Hepatocyte (in vitro differentiated cells): Measurements from ENCODE around the gene GART. TPM values are rescaled to one million over a fixed set of nuclear protein-coding genes. Genes with fewer than 3 reads are reported as not detected.

ENCODE experiments used
- DNase-seq: peaks from one replicate; pipeline ENCODE4 v3.0.0-alpha.2; 2016; ENCODE audit warnings: low spot score
- H2AFZ ChIP-seq: fragments of 200-600 bp; sonication (generic); 2 replicates; pipeline ENCODE4 v1.6.0; 2016; ENCODE audit warnings: antibody characterized with exemption, mild to moderate bottlenecking
- H3K27ac ChIP-seq: fragments of 200-600 bp; sonication (generic); 2 replicates; pipeline ENCODE4 v1.5.1; 2016; ENCODE audit warnings: mild to moderate bottlenecking
- H3K27me3 ChIP-seq: fragments of 200-600 bp; sonication (generic); 2 replicates; pipeline ENCODE4 v1.6.1; 2016
- H3K36me3 ChIP-seq: fragments of 200-600 bp; sonication (generic); replicated peaks from 2 replicates; pipeline ENCODE4 v1.5.1; 2016; ENCODE audit warnings: low read depth; ENCODE audit not compliant: insufficient read depth
- H3K4me1 ChIP-seq: fragments of 200-600 bp; sonication (generic); 2 replicates; pipeline ENCODE4 v1.5.1; 2016; ENCODE audit warnings: mild to moderate bottlenecking, moderate library complexity; ENCODE audit not compliant: insufficient read depth
- H3K4me2 ChIP-seq: fragments of 200-600 bp; sonication (generic); 2 replicates; pipeline ENCODE4 v1.6.0; 2016
- H3K4me3 ChIP-seq: fragments of 200-600 bp; sonication (generic); 2 replicates; pipeline ENCODE4 v1.5.1; 2016; ENCODE audit warnings: mild to moderate bottlenecking
- H3K79me2 ChIP-seq: fragments of 200-600 bp; sonication (generic); 2 replicates; pipeline ENCODE4 v1.6.0; 2017; ENCODE audit warnings: mild to moderate bottlenecking
- H3K9me2 ChIP-seq: fragments of 200-600 bp; sonication (generic); replicated peaks from 2 replicates; pipeline ENCODE4 v1.6.0; 2017; ENCODE audit warnings: mild to moderate bottlenecking; ENCODE audit not compliant: insufficient read depth
- H3K9me3 ChIP-seq: fragments of 200-600 bp; sonication (generic); 2 replicates; pipeline ENCODE4 v1.5.1; 2016; ENCODE audit warnings: low read depth, mild to moderate bottlenecking
- H4K20me1 ChIP-seq: fragments of 200-600 bp; sonication (generic); 2 replicates; pipeline ENCODE4 v1.6.0; 2016; ENCODE audit warnings: mild to moderate bottlenecking; ENCODE audit not compliant: insufficient read depth, poor library complexity, severe bottlenecking
- EZH2 ChIP-seq: fragments of 200-600 bp; sonication (generic); IDR thresholded peaks from 2 replicates; pipeline ENCODE4 v1.6.1; 2016; ENCODE audit warnings: antibody characterized with exemption, mild to moderate bottlenecking, borderline replicate concordance
- EZH2phosphoT487 ChIP-seq: fragments of 200-600 bp; sonication (generic); IDR thresholded peaks from one replicate; pipeline ENCODE4 v1.6.1; 2018; ENCODE audit warnings: antibody characterized with exemption, mild to moderate bottlenecking, low read depth, moderate library complexity; ENCODE audit not compliant: unreplicated experiment, severe bottlenecking
- WGBS: methylation state at CpG from one replicate; pipeline ENCODE4 v1.1.6; 2016; ENCODE audit warnings: low lambda C conversion rate; ENCODE audit errors: missing lambda C conversion rate; 5-methylcytosine and 5-hydroxymethylcytosine counted together
- polyA plus RNA-seq: library from polyadenylated mRNA; unstranded; fragments of >200 nt; fragmentation: Nextera tagmentation; extraction: Ambion mirVana; gene quantifications from 2 replicates; pipeline ENCODE4 v1.2.1, GENCODE V29; 2016
- total RNA-seq: library from RNA; depleted of rRNA; stranded (reverse); fragments of >200 nt; gene quantifications from 2 replicates; pipeline ENCODE4 v1.2.3, GENCODE V29; 2014
- TF ChIP-seq, protein P1 (sequence below): fragments of 200-600 bp; sonication (generic); IDR thresholded peaks from 2 replicates; pipeline ENCODE4 v1.5.1; 2016; ENCODE audit warnings: antibody characterized with exemption, mild to moderate bottlenecking; ENCODE audit not compliant: poor library complexity

Gene GART
- total and polyA plus RNA-seq, 2 experiments from 2014 or later: 41.6 to 83.3 TPM

DNA sequence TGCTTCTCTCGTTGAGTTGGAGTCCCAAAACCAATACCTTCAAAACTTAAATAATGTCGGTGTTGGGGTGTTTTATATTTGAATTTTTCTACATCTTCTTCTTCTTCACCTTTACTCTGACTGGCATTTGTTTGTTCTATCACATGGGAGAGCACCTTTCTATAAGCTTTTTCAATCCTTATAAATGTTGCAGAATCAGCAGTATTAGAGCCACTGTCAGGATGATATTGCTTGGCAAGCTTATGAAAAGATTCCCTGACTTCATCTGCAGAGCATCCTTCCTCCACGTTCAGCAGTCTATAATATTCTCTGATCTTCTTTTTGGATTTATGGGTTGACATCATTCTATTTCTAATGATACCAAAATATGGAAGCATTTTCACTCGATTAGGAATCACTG, 53.0 kb downstream of the GART start:
- Histone ChIP-seq H3K27me3 (no peaks in the 10 kb centered on the region), H3K4me2 (no peak overlapping the region), H4K20me1 (no peaks in the 10 kb centered on the region), H2AFZ (no peak overlapping the region), H3K36me3 (no peaks in the 10 kb centered on the region), H3K4me1 (peaks cover 4% of the 10 kb centered on the region), H3K9me3 (no peaks in the 10 kb centered on the region), H3K27ac (no peak overlapping the region), H3K79me2 (peaks cover 3% of the 10 kb centered on the region), H3K9me2 (no peaks in the 10 kb centered on the region), H3K4me3 (no peak overlapping the region)
- WGBS: 94% methylated on average over 4 of the region's 4 CpGs
- no peak for DNase-seq
- TF ChIP-seq, protein P1, sequence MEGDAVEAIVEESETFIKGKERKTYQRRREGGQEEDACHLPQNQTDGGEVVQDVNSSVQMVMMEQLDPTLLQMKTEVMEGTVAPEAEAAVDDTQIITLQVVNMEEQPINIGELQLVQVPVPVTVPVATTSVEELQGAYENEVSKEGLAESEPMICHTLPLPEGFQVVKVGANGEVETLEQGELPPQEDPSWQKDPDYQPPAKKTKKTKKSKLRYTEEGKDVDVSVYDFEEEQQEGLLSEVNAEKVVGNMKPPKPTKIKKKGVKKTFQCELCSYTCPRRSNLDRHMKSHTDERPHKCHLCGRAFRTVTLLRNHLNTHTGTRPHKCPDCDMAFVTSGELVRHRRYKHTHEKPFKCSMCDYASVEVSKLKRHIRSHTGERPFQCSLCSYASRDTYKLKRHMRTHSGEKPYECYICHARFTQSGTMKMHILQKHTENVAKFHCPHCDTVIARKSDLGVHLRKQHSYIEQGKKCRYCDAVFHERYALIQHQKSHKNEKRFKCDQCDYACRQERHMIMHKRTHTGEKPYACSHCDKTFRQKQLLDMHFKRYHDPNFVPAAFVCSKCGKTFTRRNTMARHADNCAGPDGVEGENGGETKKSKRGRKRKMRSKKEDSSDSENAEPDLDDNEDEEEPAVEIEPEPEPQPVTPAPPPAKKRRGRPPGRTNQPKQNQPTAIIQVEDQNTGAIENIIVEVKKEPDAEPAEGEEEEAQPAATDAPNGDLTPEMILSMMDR: no peak
- TF ChIP-seq EZH2 (no peak), EZH2phosphoT487 (no peak)

DNA sequence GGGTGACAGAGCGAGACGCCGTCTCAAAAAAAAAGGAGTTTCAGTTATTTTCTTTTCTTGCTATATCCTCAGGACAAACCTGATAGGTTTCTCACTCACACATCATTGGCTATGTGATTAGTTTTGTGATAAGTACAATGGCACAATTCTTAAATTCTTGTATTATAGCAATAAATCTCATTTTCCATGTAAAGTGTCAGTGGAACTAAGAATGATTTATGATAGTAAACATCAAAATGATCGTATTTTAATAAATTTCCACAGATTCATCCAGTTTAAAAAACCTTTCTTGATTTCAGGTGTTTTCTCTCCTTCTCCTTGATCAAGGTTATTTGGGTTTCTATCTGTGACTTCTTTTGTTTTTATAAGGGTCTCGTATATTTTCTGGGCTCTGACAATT, 53.9 kb downstream of the GART start:
- no peaks in the 10 kb centered on the region for H3K27me3 ChIP-seq
- H3K9me3 ChIP-seq: no peaks in the 10 kb centered on the region
- no peak overlapping the region for H3K4me3 ChIP-seq
- H3K9me2 ChIP-seq: no peaks in the 10 kb centered on the region
- H3K4me1 ChIP-seq: peaks cover 4% of the 10 kb centered on the region
- no peaks in the 10 kb centered on the region for H3K36me3 ChIP-seq
- H3K27ac ChIP-seq: no peak overlapping the region
- no peak for TF ChIP-seq EZH2phosphoT487
- TF ChIP-seq EZH2: no peak
- TF ChIP-seq, protein P1: no peak
- no peak for DNase-seq
- WGBS: 93% methylated on average over 5 of the region's 5 CpGs
- no peak overlapping the region for H2AFZ ChIP-seq
- H4K20me1 ChIP-seq: no peaks in the 10 kb centered on the region
- no peak overlapping the region for H3K4me2 ChIP-seq
- H3K79me2 ChIP-seq: peaks cover 3% of the 10 kb centered on the region

DNA sequence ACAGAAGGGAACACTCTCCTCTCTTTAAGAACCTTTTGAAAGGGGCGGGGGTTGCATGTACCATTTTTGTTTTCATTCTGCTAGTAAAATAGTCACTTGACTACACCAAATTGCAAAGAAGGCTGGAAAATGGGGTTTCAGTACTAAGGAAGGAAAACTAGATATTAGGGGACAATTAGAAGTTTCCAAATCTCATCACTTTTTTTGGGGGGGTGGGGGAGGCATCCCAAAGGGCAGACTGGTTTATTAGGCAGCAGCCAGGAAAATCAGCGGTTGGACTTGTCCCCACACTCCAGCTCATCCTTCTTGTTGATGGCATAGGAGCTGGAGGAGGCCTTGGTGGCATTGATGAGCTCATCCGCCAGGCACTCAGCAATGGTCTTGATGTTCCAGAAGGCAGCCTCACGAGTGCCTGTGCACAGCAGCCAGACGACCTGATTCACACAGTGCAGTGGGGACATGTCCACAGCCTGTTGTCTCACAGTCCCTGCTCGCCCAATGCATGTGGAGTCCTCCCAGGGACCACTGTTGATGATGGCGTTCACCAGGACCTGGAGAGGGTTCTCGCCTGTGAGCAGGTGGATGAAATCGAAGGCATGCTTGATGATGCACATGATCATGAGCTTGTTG, 60.5 kb downstream of the GART start:
- TF ChIP-seq EZH2 (no peak), EZH2phosphoT487 (no peak)
- TF ChIP-seq, protein P1: no peak

More for the DNA sequence above, 60.5 kb downstream of the GART start:
- peaks cover 7% of the 10 kb centered on the region for H3K4me1 ChIP-seq
- no peak overlapping the region for H2AFZ ChIP-seq
- peaks cover 22% of the 10 kb centered on the region for H3K79me2 ChIP-seq
- no peaks in the 10 kb centered on the region for H3K36me3 ChIP-seq
- no peak overlapping the region for H3K4me2 ChIP-seq
- no peaks in the 10 kb centered on the region for H3K27me3 ChIP-seq
- H3K9me3 ChIP-seq: no peaks in the 10 kb centered on the region
- no peaks in the 10 kb centered on the region for H3K9me2 ChIP-seq
- WGBS: 84% methylated on average over 9 of the region's 9 CpGs
- H3K4me3 ChIP-seq: no peak overlapping the region
- DNase-seq: no peak
- no peak overlapping the region for H3K27ac ChIP-seq
- H4K20me1 ChIP-seq: peaks cover 6% of the 10 kb centered on the region
